ENCODE measurements around the gene MAN1C1.

DNA sequence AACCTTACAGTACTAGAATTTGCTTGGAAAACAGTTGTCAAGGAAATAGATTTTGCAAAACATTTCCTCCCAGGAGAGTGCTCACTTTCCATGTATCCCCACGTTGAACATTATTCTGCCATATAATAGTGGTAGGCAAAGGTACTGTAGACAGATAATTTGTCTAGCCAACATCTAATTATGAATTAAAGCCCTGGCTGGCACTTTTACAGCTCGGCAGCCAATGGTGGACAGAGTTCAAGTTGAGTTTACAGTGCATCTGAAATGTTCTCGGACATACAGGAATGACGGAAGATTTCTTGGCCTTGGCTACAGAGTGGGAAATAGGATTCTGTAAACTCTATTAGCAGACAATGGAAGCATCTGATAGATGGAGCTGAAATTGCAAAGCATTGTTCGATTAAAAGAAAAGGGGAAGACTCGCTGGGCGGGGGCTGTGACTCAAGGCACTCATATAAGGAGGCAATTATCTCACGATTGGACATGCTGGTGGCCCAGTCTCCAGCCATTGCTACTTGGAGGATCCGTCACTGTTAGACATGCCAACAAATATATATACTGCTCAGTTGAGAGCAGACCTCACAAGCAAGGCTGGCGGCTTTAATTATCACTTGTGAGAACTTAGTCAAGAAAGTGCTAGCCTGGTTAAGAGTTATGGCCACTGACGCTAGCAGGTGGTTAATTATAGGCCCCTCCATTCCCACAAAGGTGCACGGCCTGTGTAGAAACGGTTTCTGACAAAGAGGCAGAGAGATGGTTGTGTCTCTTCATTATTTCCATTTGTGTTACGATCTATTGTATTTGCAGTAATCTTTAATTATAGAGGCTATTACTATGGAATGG lies 48.0 kb downstream of the MAN1C1 start:
- TF ChIP-seq ELF1 (IDR thresholded peaks at IDR 0.05; ENCODE audit: borderline replicate concordance, low read depth) (no peak), POLR2A (IDR thresholded peaks at IDR 0.05; ENCODE audit: borderline replicate concordance, extremely low read depth, insufficient read depth, insufficient read length) (no peak), POLR2AphosphoS5 (IDR thresholded peaks at IDR 0.05; ENCODE audit: low read depth, low read length) (no peak), CTCF (IDR thresholded peaks at IDR 0.05 in 2 of 3, conservative IDR thresholded peaks at IDR 0.05 in 1 of 3; ENCODE audit: borderline replicate concordance in 1 of 3, insufficient read depth in 1 of 3, low read depth in 2 of 3, low read length in 2 of 3) (no peak), TCF7L2 (IDR thresholded peaks at IDR 0.05; ENCODE audit: borderline replicate concordance, extremely low read depth, insufficient read depth, insufficient read length) (no peak), EZH2phosphoT487 (IDR thresholded peaks at IDR 0.05; ENCODE audit: borderline replicate concordance) (no peak), EGR1 (IDR thresholded peaks at IDR 0.05; ENCODE audit: low read depth) (no peak), RAD21 (IDR thresholded peaks at IDR 0.05; ENCODE audit: low read depth) (no peak)
- TF ChIP-seq, protein P1, sequence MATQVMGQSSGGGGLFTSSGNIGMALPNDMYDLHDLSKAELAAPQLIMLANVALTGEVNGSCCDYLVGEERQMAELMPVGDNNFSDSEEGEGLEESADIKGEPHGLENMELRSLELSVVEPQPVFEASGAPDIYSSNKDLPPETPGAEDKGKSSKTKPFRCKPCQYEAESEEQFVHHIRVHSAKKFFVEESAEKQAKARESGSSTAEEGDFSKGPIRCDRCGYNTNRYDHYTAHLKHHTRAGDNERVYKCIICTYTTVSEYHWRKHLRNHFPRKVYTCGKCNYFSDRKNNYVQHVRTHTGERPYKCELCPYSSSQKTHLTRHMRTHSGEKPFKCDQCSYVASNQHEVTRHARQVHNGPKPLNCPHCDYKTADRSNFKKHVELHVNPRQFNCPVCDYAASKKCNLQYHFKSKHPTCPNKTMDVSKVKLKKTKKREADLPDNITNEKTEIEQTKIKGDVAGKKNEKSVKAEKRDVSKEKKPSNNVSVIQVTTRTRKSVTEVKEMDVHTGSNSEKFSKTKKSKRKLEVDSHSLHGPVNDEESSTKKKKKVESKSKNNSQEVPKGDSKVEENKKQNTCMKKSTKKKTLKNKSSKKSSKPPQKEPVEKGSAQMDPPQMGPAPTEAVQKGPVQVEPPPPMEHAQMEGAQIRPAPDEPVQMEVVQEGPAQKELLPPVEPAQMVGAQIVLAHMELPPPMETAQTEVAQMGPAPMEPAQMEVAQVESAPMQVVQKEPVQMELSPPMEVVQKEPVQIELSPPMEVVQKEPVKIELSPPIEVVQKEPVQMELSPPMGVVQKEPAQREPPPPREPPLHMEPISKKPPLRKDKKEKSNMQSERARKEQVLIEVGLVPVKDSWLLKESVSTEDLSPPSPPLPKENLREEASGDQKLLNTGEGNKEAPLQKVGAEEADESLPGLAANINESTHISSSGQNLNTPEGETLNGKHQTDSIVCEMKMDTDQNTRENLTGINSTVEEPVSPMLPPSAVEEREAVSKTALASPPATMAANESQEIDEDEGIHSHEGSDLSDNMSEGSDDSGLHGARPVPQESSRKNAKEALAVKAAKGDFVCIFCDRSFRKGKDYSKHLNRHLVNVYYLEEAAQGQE (IDR thresholded peaks at IDR 0.05; ENCODE audit: low read depth): no peak

Measured in HCT116 (cell line).